HepG2 (cell line): ENCODE data around the gene LSS. TPM values are rescaled to one million over a fixed set of nuclear protein-coding genes. Genes with fewer than 3 reads are reported as not detected.

Experiments
- ARID4A ChIP-seq: sonication (generic); formaldehyde crosslinking; IDR thresholded peaks from 2 replicates; pipeline ENCODE4 v1.5.0; 2020; ENCODE audit warnings: mild to moderate bottlenecking, missing genetic modification reagents, borderline replicate concordance
- BRD4 ChIP-seq: sonication (generic); formaldehyde crosslinking; IDR thresholded peaks from 2 replicates; pipeline ENCODE4 v1.4.0; 2020; ENCODE audit warnings: missing genetic modification reagents
- CERS6 ChIP-seq: sonication (generic); formaldehyde crosslinking; IDR thresholded peaks from 2 replicates; pipeline ENCODE4 v1.5.0; 2020; ENCODE audit warnings: missing genetic modification reagents
- CSRNP1 ChIP-seq: sonication (generic); formaldehyde crosslinking; IDR thresholded peaks from 2 replicates; pipeline ENCODE4 v1.8.1; 2023; ENCODE audit warnings: mild to moderate bottlenecking, missing genetic modification reagents
- FOXK1 ChIP-seq: sonication (generic); formaldehyde crosslinking; IDR thresholded peaks from 2 replicates; pipeline ENCODE4 v1.4.0; 2020; ENCODE audit warnings: low read depth, missing genetic modification reagents, borderline replicate concordance
- KDM1A ChIP-seq: IDR thresholded peaks from 2 replicates; pipeline ENCODE4 v1.6.1; 2016; ENCODE audit warnings: missing compliant biosample characterization
- KLF15 ChIP-seq: sonication (generic); formaldehyde crosslinking; IDR thresholded peaks from 2 replicates; pipeline ENCODE4 v1.8.1; 2023; ENCODE audit warnings: borderline replicate concordance, mild to moderate bottlenecking, inconsistent platforms, missing genetic modification reagents, mixed read lengths
- MBNL3 ChIP-seq: fragments of 250-450 bp; sonication (Bioruptor Pico); conservative IDR thresholded peaks from 2 replicates; pipeline ENCODE4 v1.8.0; 2022; ENCODE audit warnings: mild to moderate bottlenecking, inconsistent platforms
- NFE2L2 ChIP-seq: fragments of 150-350 bp; IDR thresholded peaks from 2 replicates; pipeline ENCODE4 v1.6.1; 2014; ENCODE audit warnings: low read length
- RAD51 ChIP-seq: fragments of 450-650 bp; IDR thresholded peaks from 2 replicates; pipeline ENCODE4 v1.6.1; 2016; ENCODE audit warnings: borderline replicate concordance
- SNRNP70 ChIP-seq: fragments of 200-400 bp; formaldehyde crosslinking; IDR thresholded peaks from 2 replicates; pipeline ENCODE4 v1.6.1; 2017; ENCODE audit warnings: mild to moderate bottlenecking, low read depth, low read length, moderate library complexity
- ZKSCAN1 ChIP-seq: fragments of 150-350 bp; IDR thresholded peaks from 2 replicates; pipeline ENCODE4 v1.6.1; 2014; ENCODE audit warnings: low read length
- ZXDC ChIP-seq: sonication (generic); formaldehyde crosslinking; IDR thresholded peaks from 2 replicates; pipeline ENCODE4 v1.5.0; 2020; ENCODE audit warnings: mild to moderate bottlenecking, missing genetic modification reagents
- polyA plus RNA-seq, 8 experiments: library from polyadenylated mRNA; depleted of rRNA in 3 of 8; stranded (reverse) in 7 of 8; unstranded in 1 of 8; fragments of >200 nt; fragmentation: Illumina TruSeq in 4 of 8; extraction: Trizol in 4 of 8; gene quantifications; 2 replicates each; pipeline versions ENCODE4 v1.2.1 to v1.2.3, GENCODE V29; 2011 to 2016; ENCODE audit warnings: low read depth in 4 of 8, missing spikeins in 1 of 8, mixed read lengths in 1 of 8; ENCODE audit not compliant: insufficient read depth in 1 of 8
- total RNA-seq, 5 experiments: library from RNA; depleted of rRNA; stranded (reverse); fragments of >200 nt; fragmentation: Illumina TruSeq; extraction: Trizol; gene quantifications; 2 replicates each; pipeline ENCODE4 v1.2.3, GENCODE V29; 2016; ENCODE audit warnings: low read depth in 1 of 5

LSS gene
- total and polyA plus RNA-seq, 2 of the 13 experiments (the other 11 are each of a cell fraction or from before 2014, with no cell fraction given), result 72.6 to 113 TPM

GRCh38 chr21:46153247-46154154, 75.1 kb downstream of the LSS start (continued):
- no peak for TF ChIP-seq CERS6 (CRISPR knock-in tag)
- no peak for TF ChIP-seq NFE2L2
- TF ChIP-seq MBNL3 (CRISPR knock-in tag), result no peak
- TF ChIP-seq ZXDC (CRISPR knock-in tag), result no peak
- peak; percentile 20; the same call in 1 of the 2 replicates for TF ChIP-seq FOXK1 (CRISPR knock-in tag)
- TF ChIP-seq CSRNP1 (CRISPR knock-in tag), result no peak
- no peak for TF ChIP-seq KLF15 (CRISPR knock-in tag)
- TF ChIP-seq BRD4 (CRISPR knock-in tag), result 0 out of 2 replicates have a peak, but pooled peaks have one; percentile 18
- no peak for TF ChIP-seq KDM1A
- peak; percentile 76; the same call in 1 of the 2 replicates for TF ChIP-seq ARID4A (CRISPR knock-in tag)
- TF ChIP-seq RAD51, result no peak
- TF ChIP-seq ZKSCAN1, result no peak
- no peak for TF ChIP-seq SNRNP70
